ENCODE data around the gene ZNF512B. TPM values are rescaled to one million over a fixed set of nuclear protein-coding genes. Genes with fewer than 3 reads are reported as not detected.

The ZNF512B gene
- total RNA-seq, 2 donors from 2014 or later = 23.7 to 26.8 TPM

DNA sequence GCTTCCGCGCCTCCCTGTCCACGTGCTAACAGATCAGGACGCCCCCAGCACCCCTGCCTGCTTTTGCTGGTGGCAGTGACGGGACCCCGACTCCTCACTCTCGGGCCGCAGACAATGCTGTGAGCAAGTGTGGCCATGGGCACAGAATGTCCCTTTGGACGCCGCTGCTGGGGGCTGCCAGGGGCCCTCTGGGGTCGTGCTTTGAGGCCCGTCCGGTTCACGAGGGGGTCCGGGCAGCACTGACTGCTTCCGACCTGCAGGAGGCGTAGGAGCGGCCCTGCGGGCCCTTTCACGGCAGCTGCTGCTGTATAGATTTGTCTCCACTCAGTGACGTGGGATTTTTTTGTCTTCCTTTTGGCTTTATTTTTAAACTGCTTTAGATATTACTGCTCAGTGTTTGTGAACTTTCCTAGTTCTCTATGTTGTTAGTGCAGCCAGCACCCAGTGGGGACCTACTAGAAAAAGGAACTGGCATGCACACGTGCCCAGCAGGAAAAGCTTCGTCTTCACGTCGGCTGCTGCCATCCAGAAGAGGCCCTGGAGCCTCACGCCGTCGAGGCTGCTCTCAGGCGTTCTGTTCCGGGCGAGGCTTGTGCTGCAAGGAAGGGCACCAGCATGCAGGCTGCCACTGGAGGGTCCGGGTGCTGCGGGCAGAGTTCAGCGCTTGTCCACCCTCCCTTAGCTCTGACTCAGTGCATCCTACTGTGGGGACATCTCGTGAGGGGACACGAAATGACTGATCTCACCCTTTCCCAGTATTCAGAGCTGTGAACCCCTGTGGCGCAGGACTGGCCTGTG lies 35.3 kb downstream of the ZNF512B start:
- H3K4me3 ChIP-seq (ENCODE audit: low read length) = no peak overlapping the region
- H3K9ac ChIP-seq (ENCODE audit: extremely low read depth, low read length, poor library complexity, severe bottlenecking) = no peak overlapping the region
- H3K27ac ChIP-seq (ENCODE audit: low read depth, low read length) = no peak overlapping the region
- Mint-ChIP-seq H3K36me3 (ENCODE audit: low read depth) (peaks cover 41% of the 10 kb centered on the region), H3K4me1 (no peaks in the 10 kb centered on the region), H3K27ac (peak overlapping the region; percentile 16), H3K4me3 (no peak overlapping the region), H3K27me3 (ENCODE audit: insufficient read depth) (no peaks in the 10 kb centered on the region), H3K9me3 (no peaks in the 10 kb centered on the region)
- no peaks in the 10 kb centered on the region for H3K27me3 ChIP-seq (ENCODE audit: control insufficient read depth, insufficient read depth, low read length, poor library complexity, severe bottlenecking)
- no peaks in the 10 kb centered on the region for H3K9me3 ChIP-seq (ENCODE audit: control insufficient read depth, low read length)
- H3K36me3 ChIP-seq (ENCODE audit: control insufficient read depth, insufficient read depth, low read length) = peaks cover 52% of the 10 kb centered on the region
- H3K4me1 ChIP-seq (ENCODE audit: control insufficient read depth, insufficient read depth, low read length) = no peaks in the 10 kb centered on the region
- DNase-seq = peak; percentile 84
- TF ChIP-seq, protein P1, sequence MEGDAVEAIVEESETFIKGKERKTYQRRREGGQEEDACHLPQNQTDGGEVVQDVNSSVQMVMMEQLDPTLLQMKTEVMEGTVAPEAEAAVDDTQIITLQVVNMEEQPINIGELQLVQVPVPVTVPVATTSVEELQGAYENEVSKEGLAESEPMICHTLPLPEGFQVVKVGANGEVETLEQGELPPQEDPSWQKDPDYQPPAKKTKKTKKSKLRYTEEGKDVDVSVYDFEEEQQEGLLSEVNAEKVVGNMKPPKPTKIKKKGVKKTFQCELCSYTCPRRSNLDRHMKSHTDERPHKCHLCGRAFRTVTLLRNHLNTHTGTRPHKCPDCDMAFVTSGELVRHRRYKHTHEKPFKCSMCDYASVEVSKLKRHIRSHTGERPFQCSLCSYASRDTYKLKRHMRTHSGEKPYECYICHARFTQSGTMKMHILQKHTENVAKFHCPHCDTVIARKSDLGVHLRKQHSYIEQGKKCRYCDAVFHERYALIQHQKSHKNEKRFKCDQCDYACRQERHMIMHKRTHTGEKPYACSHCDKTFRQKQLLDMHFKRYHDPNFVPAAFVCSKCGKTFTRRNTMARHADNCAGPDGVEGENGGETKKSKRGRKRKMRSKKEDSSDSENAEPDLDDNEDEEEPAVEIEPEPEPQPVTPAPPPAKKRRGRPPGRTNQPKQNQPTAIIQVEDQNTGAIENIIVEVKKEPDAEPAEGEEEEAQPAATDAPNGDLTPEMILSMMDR (conservative IDR thresholded peaks at IDR 0.05) = peak; percentile 83
- WGBS, 2 experiments (ENCODE audit: insufficient coverage in 1 of 2, insufficient read length in 1 of 2) = 88 to 89% methylated on average over 33 to 37 of the region's 37 CpGs

DNA sequence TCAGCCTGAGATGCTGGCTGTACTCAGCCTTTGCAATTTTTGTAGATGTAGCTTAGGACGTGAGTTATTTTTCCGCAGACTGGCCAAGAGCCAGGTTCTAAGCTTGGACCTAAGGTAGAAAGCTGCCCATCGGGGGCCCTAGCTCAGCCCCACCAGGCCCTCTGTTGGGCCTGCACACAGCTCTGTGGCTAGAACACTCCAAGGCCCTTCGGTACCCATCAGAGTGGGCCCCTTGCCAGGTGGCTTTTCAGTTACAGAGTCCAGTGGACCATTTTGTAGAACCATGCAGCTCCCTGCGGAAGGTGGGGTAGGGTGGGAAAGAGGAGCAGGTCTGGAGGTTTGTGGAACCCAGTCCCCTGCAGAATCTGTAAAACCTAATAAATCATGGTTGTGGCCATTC lies 36.1 kb downstream of the ZNF512B start:
- Mint-ChIP-seq H3K27me3 (ENCODE audit: insufficient read depth) (no peaks in the 10 kb centered on the region), H3K36me3 (ENCODE audit: low read depth) (peaks cover 47% of the 10 kb centered on the region)
- TF ChIP-seq, protein P1 (conservative IDR thresholded peaks at IDR 0.05) = no peak

DNA sequence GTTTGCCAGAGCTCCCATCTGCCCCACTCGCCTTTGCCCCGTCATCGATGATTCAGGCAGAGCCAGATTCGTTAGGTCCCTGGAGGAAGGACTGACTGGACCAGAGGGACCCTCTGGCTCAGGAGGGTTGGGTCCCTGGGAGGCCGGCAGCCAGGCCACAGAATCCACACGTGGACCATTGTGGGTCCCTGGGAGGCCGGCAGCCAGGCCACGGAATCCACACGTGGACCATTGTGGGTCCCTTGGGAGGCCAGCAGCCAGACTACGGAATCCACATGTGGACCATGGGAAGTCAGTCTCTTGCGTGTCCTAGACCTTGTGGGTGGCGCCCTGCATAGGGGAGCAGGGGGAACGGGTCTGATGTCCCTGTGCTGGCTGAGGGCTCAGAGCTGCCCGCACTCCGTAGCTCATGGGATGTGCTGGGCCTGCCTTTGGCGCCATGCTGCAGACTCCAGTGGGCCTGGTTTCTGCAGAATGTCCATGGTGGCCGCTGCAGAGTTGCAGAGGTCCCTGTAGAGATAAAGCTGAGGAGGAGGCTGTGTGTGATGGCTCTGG lies 37.0 kb downstream of the ZNF512B start:
- no peak overlapping the region for H3K9ac ChIP-seq (ENCODE audit: extremely low read depth, low read length, poor library complexity, severe bottlenecking)
- H3K4me3 Mint-ChIP-seq = no peak overlapping the region
- WGBS, 2 experiments (ENCODE audit: insufficient coverage in 1 of 2, insufficient read length in 1 of 2) = 95 to 99% methylated on average over 13 to 17 of the region's 17 CpGs

More for the DNA sequence above, 36.1 kb downstream of the ZNF512B start:
- Mint-ChIP-seq H3K4me1 (no peaks in the 10 kb centered on the region), H3K9me3 (no peaks in the 10 kb centered on the region), H3K27ac (no peak overlapping the region), H3K4me3 (no peak overlapping the region)
- 94 to 100% methylated on average over 3 to 5 of the region's 5 CpGs for WGBS, 2 experiments (ENCODE audit: insufficient coverage in 1 of 2, insufficient read length in 1 of 2)
- no peak for DNase-seq
- no peak overlapping the region for H3K27ac ChIP-seq (ENCODE audit: low read depth, low read length)
- H3K4me3 ChIP-seq (ENCODE audit: low read length) = no peak overlapping the region
- no peaks in the 10 kb centered on the region for H3K27me3 ChIP-seq (ENCODE audit: control insufficient read depth, insufficient read depth, low read length, poor library complexity, severe bottlenecking)
- H3K36me3 ChIP-seq (ENCODE audit: control insufficient read depth, insufficient read depth, low read length) = peaks cover 54% of the 10 kb centered on the region
- no peak overlapping the region for H3K9ac ChIP-seq (ENCODE audit: extremely low read depth, low read length, poor library complexity, severe bottlenecking)
- H3K9me3 ChIP-seq (ENCODE audit: control insufficient read depth, low read length) = no peaks in the 10 kb centered on the region
- H3K4me1 ChIP-seq (ENCODE audit: control insufficient read depth, insufficient read depth, low read length) = no peaks in the 10 kb centered on the region

More for the DNA sequence above, 37.0 kb downstream of the ZNF512B start:
- Histone ChIP-seq H3K9me3 (ENCODE audit: control insufficient read depth, low read length) (no peaks in the 10 kb centered on the region), H3K27me3 (ENCODE audit: control insufficient read depth, insufficient read depth, low read length, poor library complexity, severe bottlenecking) (no peaks in the 10 kb centered on the region), H3K27ac (ENCODE audit: low read depth, low read length) (no peak overlapping the region), H3K4me3 (ENCODE audit: low read length) (no peak overlapping the region), H3K36me3 (ENCODE audit: control insufficient read depth, insufficient read depth, low read length) (peaks cover 56% of the 10 kb centered on the region), H3K4me1 (ENCODE audit: control insufficient read depth, insufficient read depth, low read length) (no peaks in the 10 kb centered on the region)
- peaks cover 54% of the 10 kb centered on the region for H3K36me3 Mint-ChIP-seq (ENCODE audit: low read depth)
- peak; percentile 53 for DNase-seq
- no peaks in the 10 kb centered on the region for H3K27me3 Mint-ChIP-seq (ENCODE audit: insufficient read depth)
- H3K4me1 Mint-ChIP-seq = no peaks in the 10 kb centered on the region
- TF ChIP-seq, protein P1 (conservative IDR thresholded peaks at IDR 0.05) = no peak
- no peaks in the 10 kb centered on the region for H3K9me3 Mint-ChIP-seq
- no peak overlapping the region for H3K27ac Mint-ChIP-seq

Measured in endodermal cell (in vitro differentiated cells).